NCI-H2171 (cell line): Measurements from ENCODE around the gene CD74.
"Not testable (repeated sequence)": the region's sequence is repeated elsewhere in the genome, so short reads cannot be mapped to it uniquely, and the experiment has no call there.

Source experiments
- DNase-seq: peaks from one replicate; lab custom pipeline; 2025; lab: John Stamatoyannopoulos, UW

The CD74 gene

GRCh38 chr5:150441813-150442698, 29.3 kb upstream of the CD74 start:
- DNase-seq = no peak

GRCh38 chr5:150440948-150441812, 28.5 kb upstream of the CD74 start:
- DNase-seq = no peak

GRCh38 chr5:150438873-150439546, 26.3 kb upstream of the CD74 start:
- no peak for DNase-seq

- DNase-seq = peak; percentile 31
Observed at GRCh38 chr5:150436141-150436680, 23.5 kb upstream of the CD74 start.

GRCh38 chr5:150434464-150434863, 21.8 kb upstream of the CD74 start:
- DNase-seq = no peak

GRCh38 chr5:150431574-150431973, 18.9 kb upstream of the CD74 start:
- no peak for DNase-seq

GRCh38 chr5:150431048-150431447, 18.3 kb upstream of the CD74 start:
- DNase-seq = no peak

- no peak for DNase-seq
Observed at GRCh38 chr5:150429410-150429873, 16.7 kb upstream of the CD74 start.

GRCh38 chr5:150428978-150429377, 16.3 kb upstream of the CD74 start:
- DNase-seq = no peak

GRCh38 chr5:150428106-150428876, 15.6 kb upstream of the CD74 start:
- no peak for DNase-seq

- not testable (repeated sequence) for DNase-seq
Observed at GRCh38 chr5:150426165-150426564, 13.5 kb upstream of the CD74 start.

GRCh38 chr5:150422758-150423157, 10.0 kb upstream of the CD74 start:
- no peak for DNase-seq

GRCh38 chr5:150422075-150422474, 9.4 kb upstream of the CD74 start:
- DNase-seq = no peak

GRCh38 chr5:150419630-150420270, 7.0 kb upstream of the CD74 start:
- DNase-seq = no peak

GRCh38 chr5:150413902-150414790, 1.4 kb upstream of the CD74 start:
- not testable (repeated sequence) for DNase-seq

- no peak for DNase-seq
Observed at GRCh38 chr5:150413176-150413901, 629 bp upstream of the CD74 start.

GRCh38 chr5:150411245-150411979, 1.3 kb downstream of the CD74 start:
- DNase-seq = no peak

GRCh38 chr5:150410524-150411244, 2.0 kb downstream of the CD74 start:
- DNase-seq = no peak
